SK-N-MC (cell line): Measurements from ENCODE around the gene LOX.

Experiments
- DNase-seq: peaks from one replicate; pipeline ENCODE4 v3.0.0-alpha.2; 2011; ENCODE audit warnings: low read depth, low spot score
- H3K27ac ChIP-seq: fragments of 200-600 bp; sonication (generic); 2 replicates; pipeline ENCODE4 v1.5.1; 2016; ENCODE audit warnings: mixed run types
- H3K36me3 ChIP-seq: fragments of 200-600 bp; sonication (generic); 2 replicates; pipeline ENCODE4 v1.6.1; 2017; ENCODE audit warnings: antibody characterized with exemption, low read length, mixed read lengths; ENCODE audit not compliant: insufficient read depth
- H3K4me3 ChIP-seq: fragments of 200-600 bp; sonication (generic); 2 replicates; pipeline ENCODE4 v1.5.1; 2016
- H3K9ac ChIP-seq: fragments of 200-600 bp; sonication (generic); 2 replicates; pipeline ENCODE4 v1.8.0; 2017; ENCODE audit warnings: mixed run types, mixed read lengths; ENCODE audit not compliant: insufficient read length
- H3K9me3 ChIP-seq: fragments of 200-600 bp; sonication (generic); 2 replicates; pipeline ENCODE4 v1.6.1; 2017; ENCODE audit warnings: low read depth, mild to moderate bottlenecking, antibody characterized with exemption, low read length, moderate library complexity, mixed read lengths
- EZH2 ChIP-seq: fragments of 200-600 bp; sonication (generic); IDR thresholded peaks from one replicate; pipeline ENCODE4 v1.6.1; 2017; ENCODE audit warnings: antibody characterized with exemption
- FOXP2 ChIP-seq: optimal IDR thresholded peaks from 2 replicates; pipeline ENCODE3; 2011; ENCODE audit warnings: mild to moderate bottlenecking, moderate library complexity; ENCODE audit not compliant: insufficient read depth; ENCODE audit errors: extremely low read length, control extremely low read depth
- POLR2AphosphoS5 ChIP-seq: IDR thresholded peaks from 2 replicates; pipeline ENCODE4 v1.6.1; 2012; ENCODE audit warnings: mild to moderate bottlenecking, low read depth, low read length, borderline replicate concordance

LOX gene, protein sequence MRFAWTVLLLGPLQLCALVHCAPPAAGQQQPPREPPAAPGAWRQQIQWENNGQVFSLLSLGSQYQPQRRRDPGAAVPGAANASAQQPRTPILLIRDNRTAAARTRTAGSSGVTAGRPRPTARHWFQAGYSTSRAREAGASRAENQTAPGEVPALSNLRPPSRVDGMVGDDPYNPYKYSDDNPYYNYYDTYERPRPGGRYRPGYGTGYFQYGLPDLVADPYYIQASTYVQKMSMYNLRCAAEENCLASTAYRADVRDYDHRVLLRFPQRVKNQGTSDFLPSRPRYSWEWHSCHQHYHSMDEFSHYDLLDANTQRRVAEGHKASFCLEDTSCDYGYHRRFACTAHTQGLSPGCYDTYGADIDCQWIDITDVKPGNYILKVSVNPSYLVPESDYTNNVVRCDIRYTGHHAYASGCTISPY

GRCh38 chr5:122078116-122079110 is at the start of gene LOX:
Gene LOX, minus strand, starts transcription at chr5:122078259. Its CDS starts 274 bp downstream, at chr5:122077985.
- TF ChIP-seq FOXP2 (no peak), POLR2AphosphoS5 (peak; percentile 67; the same call in 1 of the 2 replicates)
- Histone ChIP-seq H3K36me3 (peaks cover 13% of the 10 kb centered on the region), H3K9ac (peak within 1 kb of the TSS; percentile 78), H3K27ac (peak within 1 kb of the TSS; percentile 82), H3K9me3 (no peaks in the 10 kb centered on the region), H3K4me3 (peak within 1 kb of the TSS; percentile 92)
- DNase-seq = peak; percentile 37

- Histone ChIP-seq H3K27ac (peak overlapping the region; percentile 56; the same call in 1 of the 2 replicates), H3K9ac (peak overlapping the region; percentile 57), H3K36me3 (no peaks in the 10 kb centered on the region), H3K9me3 (no peaks in the 10 kb centered on the region), H3K4me3 (peak overlapping the region; percentile 51)
- TF ChIP-seq POLR2AphosphoS5 = no peak
- TF ChIP-seq EZH2 = no peak
- no peak for TF ChIP-seq FOXP2
- no peak for DNase-seq
Measured at GRCh38 chr5:122126756-122127321, 48.8 kb upstream of the LOX start.

DNA sequence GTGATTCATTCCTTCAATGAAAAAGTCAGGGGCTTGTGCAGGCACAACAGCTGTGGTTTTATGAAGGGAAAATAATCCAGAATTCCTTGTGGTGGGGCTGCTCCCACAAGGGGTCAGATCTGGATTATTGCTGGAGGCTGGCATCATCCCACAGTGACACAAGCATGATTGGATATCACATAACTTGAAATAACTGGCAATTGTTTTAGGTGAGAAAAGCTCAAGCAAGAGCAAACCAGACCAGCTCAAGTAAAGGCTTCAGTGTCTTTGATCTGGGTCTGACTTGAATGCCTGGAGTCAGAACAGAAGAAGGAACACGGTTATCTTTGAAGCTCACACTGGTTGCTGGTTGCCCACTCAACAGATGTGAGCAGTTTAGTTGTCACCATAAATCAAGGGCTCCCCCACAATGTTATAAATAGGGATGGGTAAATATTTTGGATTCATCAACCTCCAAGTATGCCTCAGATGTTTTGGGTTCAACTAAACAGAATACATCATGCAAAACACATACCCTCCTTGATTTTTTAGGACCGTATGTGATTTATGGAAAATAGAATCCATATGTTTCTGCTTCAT is 48.2 kb upstream of the LOX start:
- Histone ChIP-seq H3K9ac (peak overlapping the region; percentile 57), H3K4me3 (peak overlapping the region; percentile 51), H3K9me3 (no peaks in the 10 kb centered on the region), H3K36me3 (no peaks in the 10 kb centered on the region), H3K27ac (peak overlapping the region; percentile 56; the same call in 1 of the 2 replicates)
- no peak for DNase-seq
- no peak for TF ChIP-seq FOXP2
- no peak for TF ChIP-seq EZH2
- no peak for TF ChIP-seq POLR2AphosphoS5

DNA sequence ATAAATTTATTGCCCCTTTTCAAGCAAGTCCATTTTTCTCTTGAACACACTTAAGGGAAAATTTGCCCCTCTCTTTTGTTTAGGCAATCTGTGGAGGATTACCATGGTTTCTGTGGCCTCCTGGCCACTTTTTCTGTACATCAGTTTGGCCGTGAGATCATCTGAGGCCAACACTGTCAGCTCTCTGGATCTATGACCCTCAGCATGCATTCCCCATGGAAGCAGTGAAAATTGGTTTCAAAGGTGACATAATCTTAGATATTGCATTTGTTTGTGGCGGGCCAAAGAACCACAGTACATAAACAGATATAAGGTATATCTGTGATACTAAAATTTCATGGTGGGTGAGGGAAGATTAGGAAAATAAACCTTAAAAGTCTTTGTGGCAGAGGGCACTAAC is 46.7 kb upstream of the LOX start:
- TF ChIP-seq POLR2AphosphoS5 (no peak), EZH2 (no peak), FOXP2 (no peak)
- H3K4me3 ChIP-seq = no peak overlapping the region
- no peak overlapping the region for H3K9ac ChIP-seq
- H3K27ac ChIP-seq = no peak overlapping the region
- no peak for DNase-seq
- H3K36me3 ChIP-seq = no peaks in the 10 kb centered on the region
- H3K9me3 ChIP-seq = no peaks in the 10 kb centered on the region

DNA sequence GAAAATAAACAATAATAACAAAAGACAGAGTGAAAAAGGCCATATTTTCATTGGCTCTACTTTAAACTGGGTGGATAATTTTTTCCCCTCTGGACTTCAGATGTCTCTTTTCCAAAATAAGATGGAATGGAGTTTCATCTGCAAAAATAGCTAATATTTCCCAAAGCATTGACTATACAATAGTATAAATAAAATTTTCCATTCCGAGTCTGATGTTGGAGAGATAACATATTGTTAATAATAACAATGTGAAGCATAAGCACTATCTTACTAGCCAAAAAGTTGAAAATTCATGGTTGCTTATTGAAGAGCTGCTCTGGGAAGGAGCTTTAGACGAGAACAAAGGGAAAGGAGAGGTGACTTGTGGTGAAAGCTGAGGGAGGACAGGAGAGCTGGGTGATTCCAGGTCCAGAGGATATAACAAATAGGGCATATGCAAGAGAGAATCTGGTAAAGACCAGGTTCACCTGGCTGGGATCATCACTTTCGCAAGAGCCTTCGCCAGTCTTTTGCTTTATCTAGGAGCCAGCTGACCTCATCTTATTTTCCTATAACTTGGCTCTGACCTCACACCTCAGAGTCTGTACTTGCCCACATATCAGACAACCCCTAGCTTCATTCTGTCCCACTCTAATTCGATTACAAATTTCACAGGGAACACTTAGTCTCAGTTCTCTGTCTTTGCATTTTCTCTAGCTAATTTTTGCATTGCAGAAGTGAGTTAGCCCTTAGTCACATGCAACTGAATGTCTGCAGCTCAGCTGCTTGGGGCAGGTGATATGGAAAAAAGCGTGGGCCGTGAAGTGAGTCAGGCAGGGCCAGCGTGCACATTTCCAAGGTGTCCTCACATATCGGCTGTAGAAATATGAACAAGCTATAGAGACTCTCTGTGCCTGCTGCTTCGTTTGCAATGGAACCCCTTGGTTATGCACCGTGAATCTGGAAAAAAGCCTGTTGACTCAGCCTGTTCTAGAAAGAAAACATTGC is 43.7 kb upstream of the LOX start:
- no peak for DNase-seq
- TF ChIP-seq POLR2AphosphoS5 (no peak), FOXP2 (no peak), EZH2 (no peak)
- H3K9me3 ChIP-seq = no peaks in the 10 kb centered on the region
- no peak overlapping the region for H3K4me3 ChIP-seq
- no peak overlapping the region for H3K9ac ChIP-seq
- no peaks in the 10 kb centered on the region for H3K36me3 ChIP-seq
- H3K27ac ChIP-seq = no peak overlapping the region

GRCh38 chr5:122120957-122121356 is 42.9 kb upstream of the LOX start:
- Histone ChIP-seq H3K9me3 (no peaks in the 10 kb centered on the region), H3K27ac (no peak overlapping the region), H3K4me3 (no peak overlapping the region), H3K36me3 (no peaks in the 10 kb centered on the region), H3K9ac (no peak overlapping the region)
- DNase-seq = no peak
- TF ChIP-seq EZH2 (no peak), POLR2AphosphoS5 (no peak), FOXP2 (no peak)

DNA sequence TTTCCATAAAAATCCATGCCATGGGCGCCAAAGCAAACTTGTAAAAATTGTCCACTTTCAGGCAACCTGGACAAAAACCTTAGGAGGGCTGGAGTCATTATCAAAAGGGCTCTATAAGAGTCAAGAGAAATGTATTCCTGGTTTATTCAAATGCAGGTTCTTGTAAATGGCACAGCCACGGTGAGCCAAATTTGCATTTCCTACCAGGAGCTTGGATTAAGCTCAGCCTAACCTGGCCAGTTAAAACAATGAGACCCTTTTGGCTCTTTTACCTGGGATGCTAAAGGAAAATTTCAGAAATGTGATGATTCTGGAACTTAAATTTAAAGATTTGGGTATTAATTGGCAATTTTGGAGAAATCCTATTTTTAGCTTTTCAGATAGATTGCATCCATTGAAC is 42.4 kb upstream of the LOX start:
- Histone ChIP-seq H3K27ac (no peak overlapping the region), H3K4me3 (no peak overlapping the region), H3K36me3 (no peaks in the 10 kb centered on the region), H3K9ac (no peak overlapping the region), H3K9me3 (no peaks in the 10 kb centered on the region)
- DNase-seq = no peak
- TF ChIP-seq POLR2AphosphoS5 (no peak), FOXP2 (no peak), EZH2 (no peak)
